SK-N-SH (cell line): ENCODE results near the gene ARHGAP26. TPM values are rescaled to one million over a fixed set of nuclear protein-coding genes. Genes with fewer than 3 reads are reported as not detected.
A peak's percentile ranks its signal among the peaks of the same experiment; 100 is the strongest.

ENCODE experiments used
- CTCF ChIA-PET: fragments of 300-600, 350-600 bp; formaldehyde crosslinking; extraction: SDS; loops from one replicate; lab custom pipeline; 2021; lab: Yijun Ruan, JAX
- POLR2A ChIA-PET: fragments of 350-600 bp; sonication (Branson Sonifier 250); formaldehyde crosslinking; extraction: SDS; loops from one replicate; lab custom pipeline; 2020; ENCODE audit warnings: antibody characterized with exemption, inconsistent platforms; lab: Yijun Ruan, JAX
- DNase-seq: peaks from one replicate; pipeline ENCODE4 v3.0.0; 2012
- H2AFZ ChIP-seq: fragments of 200-600 bp; sonication (generic); 2 replicates; pipeline ENCODE4 v1.8.1; 2016; ENCODE audit warnings: antibody characterized with exemption, mild to moderate bottlenecking, low read depth
- H3F3A ChIP-seq: fragments of 200-600 bp; sonication (generic); replicated peaks from 2 replicates; pipeline ENCODE3; 2016; ENCODE audit warnings: antibody characterized with exemption, mild to moderate bottlenecking; ENCODE audit not compliant: insufficient read depth
- H3K27ac ChIP-seq, 2 experiments: fragments of 200-500 bp in 1 of 2; fragments of 200-600 bp in 1 of 2; sonication (Bioruptor generic) in 1 of 2; sonication (generic), shearing (Covaris generic) in 1 of 2; 2 replicates each; pipeline versions ENCODE4 v1.5.1 to v1.6.1; 2014 to 2016; ENCODE audit warnings: low read depth in 2 of 2, inconsistent platforms in 1 of 2, low read length in 1 of 2, mild to moderate bottlenecking in 1 of 2, mixed read lengths in 1 of 2
- H3K27me3 ChIP-seq: fragments of 200-600 bp; sonication (generic), shearing (Covaris generic); 2 replicates; pipeline ENCODE4 v1.6.1; 2016; ENCODE audit warnings: mixed run types; ENCODE audit not compliant: insufficient read depth
- H3K36me3 ChIP-seq, 2 experiments: fragments of 200-500 bp in 1 of 2; fragments of 200-600 bp in 1 of 2; sonication (Bioruptor generic) in 1 of 2; sonication (generic) in 1 of 2; replicated peaks in 1 of 2; 2 replicates each; pipeline versions ENCODE3 to v1.5.1; 2014 to 2016; ENCODE audit warnings: low read length in 1 of 2, mild to moderate bottlenecking in 1 of 2; ENCODE audit not compliant: insufficient read depth in 2 of 2, control insufficient read depth in 1 of 2
- H3K4me1 ChIP-seq, 2 experiments: fragments of 200-500 bp in 1 of 2; fragments of 200-600 bp in 1 of 2; sonication (Bioruptor generic) in 1 of 2; sonication (generic), shearing (Covaris generic) in 1 of 2; 2 replicates each; pipeline versions ENCODE4 v1.5.1 to v1.6.1; 2014 to 2016; ENCODE audit warnings: low read depth in 1 of 2, low read length in 1 of 2, mixed run types in 1 of 2; ENCODE audit not compliant: insufficient read depth in 2 of 2, control insufficient read depth in 1 of 2
- H3K4me2 ChIP-seq: fragments of 200-600 bp; sonication (generic), shearing (Covaris generic); 2 replicates; pipeline ENCODE4 v1.6.1; 2017; ENCODE audit warnings: mixed run types
- H3K4me3 ChIP-seq, 2 experiments: fragments of 200-500 bp in 1 of 2; fragments of 200-600 bp in 1 of 2; sonication (Bioruptor generic) in 1 of 2; sonication (generic), shearing (Covaris generic) in 1 of 2; 2 replicates each; pipeline versions ENCODE4 v1.5.1 to v1.8.1; 2014 to 2016; ENCODE audit warnings: low read depth in 2 of 2, inconsistent platforms in 1 of 2, low read length in 1 of 2, mild to moderate bottlenecking in 1 of 2, mixed read lengths in 1 of 2, moderate library complexity in 1 of 2
- H3K79me2 ChIP-seq: fragments of 200-600 bp; sonication (generic); 2 replicates; pipeline ENCODE4 v1.8.1; 2017; ENCODE audit warnings: mild to moderate bottlenecking; ENCODE audit not compliant: insufficient read depth
- H3K9ac ChIP-seq: fragments of 200-600 bp; sonication (generic); 2 replicates; pipeline ENCODE4 v1.6.1; 2017; ENCODE audit warnings: mixed run types
- H3K9me2 ChIP-seq: fragments of 200-600 bp; sonication (generic); 2 replicates; pipeline ENCODE4 v1.6.1; 2017; ENCODE audit warnings: mixed run types
- H3K9me3 ChIP-seq: fragments of 200-600 bp; sonication (generic); 2 replicates; pipeline ENCODE4 v1.6.1; 2017; ENCODE audit warnings: mixed run types, mild to moderate bottlenecking, moderate library complexity
- H4K20me1 ChIP-seq: fragments of 200-600 bp; sonication (generic); 2 replicates; pipeline ENCODE4 v1.6.1; 2017; ENCODE audit warnings: mild to moderate bottlenecking, mixed run types; ENCODE audit not compliant: insufficient read depth
- CHD2 ChIP-seq: fragments of 150-350 bp; IDR thresholded peaks from 2 replicates; pipeline ENCODE4 v1.6.1; 2018; ENCODE audit warnings: low read length; ENCODE audit not compliant: partially characterized antibody
- EP300 ChIP-seq, 2 experiments: IDR thresholded peaks; 2 replicates each; pipeline versions ENCODE4 v1.4.0 to v1.6.1; 2012; ENCODE audit warnings: borderline replicate concordance in 1 of 2, low read depth in 1 of 2, low read length in 1 of 2
- FOSL2 ChIP-seq: IDR thresholded peaks from 2 replicates; pipeline ENCODE4 v1.4.0; 2012; ENCODE audit warnings: low read depth, mild to moderate bottlenecking, moderate library complexity, borderline replicate concordance
- GATA2 ChIP-seq: sonication (generic); formaldehyde crosslinking; IDR thresholded peaks from 2 replicates; pipeline ENCODE4 v1.5.0; 2020; ENCODE audit warnings: mild to moderate bottlenecking, missing genetic modification reagents
- JUND ChIP-seq: IDR thresholded peaks from 2 replicates; pipeline ENCODE4 v1.4.0; 2012
- MEF2A ChIP-seq: IDR thresholded peaks from 2 replicates; pipeline ENCODE4 v1.4.0; 2012; ENCODE audit warnings: low read depth, borderline replicate concordance
- POLR2AphosphoS5 ChIP-seq: IDR thresholded peaks from 2 replicates; pipeline ENCODE4 v1.6.1; 2012; ENCODE audit warnings: low read depth, low read length
- RAD21 ChIP-seq: IDR thresholded peaks from 2 replicates; pipeline ENCODE4 v1.6.1; 2012; ENCODE audit warnings: mild to moderate bottlenecking, low read length
- RFX5 ChIP-seq: IDR thresholded peaks from 2 replicates; pipeline ENCODE4 v1.6.1; 2012; ENCODE audit warnings: mild to moderate bottlenecking, improper control_type of control experiment, low read length
- SMC3 ChIP-seq: IDR thresholded peaks from 2 replicates; pipeline ENCODE4 v1.6.1; 2012; ENCODE audit warnings: low read depth, low read length, improper control_type of control experiment
- TAF1 ChIP-seq: IDR thresholded peaks from 2 replicates; pipeline ENCODE4 v1.6.1; 2012; ENCODE audit warnings: low read depth, mild to moderate bottlenecking, low read length, moderate library complexity, borderline replicate concordance
- TEAD4 ChIP-seq: IDR thresholded peaks from 2 replicates; pipeline ENCODE4 v1.4.0; 2012; ENCODE audit warnings: mild to moderate bottlenecking, borderline replicate concordance; ENCODE audit not compliant: insufficient read depth
- YY1 ChIP-seq: IDR thresholded peaks from 2 replicates; pipeline ENCODE4 v1.4.0; 2012; ENCODE audit warnings: low read depth, mild to moderate bottlenecking
- WGBS: methylation state at CpG from one replicate; pipeline ENCODE4 v1.1.6; 2017; ENCODE audit warnings: low lambda C conversion rate; 5-methylcytosine and 5-hydroxymethylcytosine counted together
- polyA plus RNA-seq, 3 experiments: library from polyadenylated mRNA; depleted of rRNA; stranded (reverse); fragments of >200 nt; gene quantifications; 2 replicates each; pipeline ENCODE4 v1.2.3, GENCODE V29; 2012
- TF ChIP-seq, protein P1 (sequence below): IDR thresholded peaks from 2 replicates; pipeline ENCODE4; 2012
- TF ChIP-seq, protein P2 (sequence below): fragments of 150-350 bp; IDR thresholded peaks from 2 replicates; pipeline ENCODE4 v1.6.1; 2017; ENCODE audit warnings: antibody characterized with exemption, low read length, low read depth, borderline replicate concordance

The ARHGAP26 gene
- polyA plus RNA-seq, 1 of the 3 experiments (the other 2 are of a cell fraction): 6.1 TPM

DNA sequence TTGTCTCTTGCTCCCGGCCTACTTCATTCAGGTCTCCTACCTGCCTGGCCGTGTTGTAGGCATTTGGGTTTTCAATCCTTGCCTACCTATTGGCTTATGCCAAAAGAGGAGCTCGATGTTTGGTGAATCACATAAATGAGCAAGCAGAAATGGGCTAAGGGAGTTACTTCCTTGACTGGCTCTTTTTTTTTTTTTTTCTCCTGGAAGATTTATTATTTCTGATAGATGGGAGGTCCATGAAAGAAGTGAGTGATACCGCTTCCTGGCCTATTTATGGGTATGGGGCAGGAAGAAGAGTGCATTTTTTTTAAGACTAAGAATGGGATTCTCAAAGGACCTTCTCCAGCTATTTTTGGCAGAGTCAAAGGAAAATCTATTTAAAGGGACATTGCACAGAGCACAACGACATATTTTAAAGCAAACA, 294.1 kb downstream of the ARHGAP26 start:
- Histone ChIP-seq H3K4me3 (no peak overlapping the region), H3K4me2 (0 out of 2 replicates have a peak overlapping the region, but pooled peaks have one; percentile 15), H3K27ac (peak overlapping the region; percentile 58 to 63; a peak in 3 of 4 replicates), H3K27me3 (no peaks in the 10 kb centered on the region), H3F3A (peaks cover 14% of the 10 kb centered on the region), H3K9me3 (no peaks in the 10 kb centered on the region), H4K20me1 (no peaks in the 10 kb centered on the region), H2AFZ (peak overlapping the region; percentile 19; the same call in 1 of the 2 replicates), H3K79me2 (no peaks in the 10 kb centered on the region), H3K36me3 (peaks cover 0 to 14% of the 10 kb centered on the region in 2 experiments), H3K9me2 (no peaks in the 10 kb centered on the region), H3K4me1 (peaks cover 14 to 41% of the 10 kb centered on the region in 2 experiments), H3K9ac (no peak overlapping the region)
- ChIA-PET POLR2A (interaction anchor here (0.7 kb wide), 1 partner anchor 25 kb away, joined by 3 read pairs; no protein-coding TSS in a partner anchor), CTCF (interaction anchor here (1.4 to 2.2 kb wide), 2 partner anchors 22 to 32 kb away, joined by 3 to 4 read pairs; no protein-coding TSS in a partner anchor)
- DNase-seq: no peak
- TF ChIP-seq GATA2 (CRISPR knock-in tag) (no peak), YY1 (no peak), FOSL2 (no peak), MEF2A (no peak), CHD2 (no peak), RFX5 (no peak), SMC3 (no peak), JUND (0 out of 2 replicates have a peak, but pooled peaks have one; percentile 10), TAF1 (no peak), RAD21 (no peak), EP300 (IDR thresholded peaks at IDR 0.05; ENCODE audit: borderline replicate concordance in 1 of 2, low read depth in 1 of 2, low read length in 1 of 2) (no peak), TEAD4 (no peak), POLR2AphosphoS5 (no peak)
- TF ChIP-seq, protein P1, sequence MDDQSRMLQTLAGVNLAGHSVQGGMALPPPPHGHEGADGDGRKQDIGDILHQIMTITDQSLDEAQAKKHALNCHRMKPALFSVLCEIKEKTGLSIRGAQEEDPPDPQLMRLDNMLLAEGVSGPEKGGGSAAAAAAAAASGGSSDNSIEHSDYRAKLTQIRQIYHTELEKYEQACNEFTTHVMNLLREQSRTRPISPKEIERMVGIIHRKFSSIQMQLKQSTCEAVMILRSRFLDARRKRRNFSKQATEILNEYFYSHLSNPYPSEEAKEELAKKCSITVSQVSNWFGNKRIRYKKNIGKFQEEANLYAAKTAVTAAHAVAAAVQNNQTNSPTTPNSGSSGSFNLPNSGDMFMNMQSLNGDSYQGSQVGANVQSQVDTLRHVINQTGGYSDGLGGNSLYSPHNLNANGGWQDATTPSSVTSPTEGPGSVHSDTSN: peak; percentile 61
- TF ChIP-seq, protein P2, sequence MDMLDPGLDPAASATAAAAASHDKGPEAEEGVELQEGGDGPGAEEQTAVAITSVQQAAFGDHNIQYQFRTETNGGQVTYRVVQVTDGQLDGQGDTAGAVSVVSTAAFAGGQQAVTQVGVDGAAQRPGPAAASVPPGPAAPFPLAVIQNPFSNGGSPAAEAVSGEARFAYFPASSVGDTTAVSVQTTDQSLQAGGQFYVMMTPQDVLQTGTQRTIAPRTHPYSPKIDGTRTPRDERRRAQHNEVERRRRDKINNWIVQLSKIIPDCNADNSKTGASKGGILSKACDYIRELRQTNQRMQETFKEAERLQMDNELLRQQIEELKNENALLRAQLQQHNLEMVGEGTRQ: no peak
- 46% methylated on average over 5 of the region's 5 CpGs for WGBS

DNA sequence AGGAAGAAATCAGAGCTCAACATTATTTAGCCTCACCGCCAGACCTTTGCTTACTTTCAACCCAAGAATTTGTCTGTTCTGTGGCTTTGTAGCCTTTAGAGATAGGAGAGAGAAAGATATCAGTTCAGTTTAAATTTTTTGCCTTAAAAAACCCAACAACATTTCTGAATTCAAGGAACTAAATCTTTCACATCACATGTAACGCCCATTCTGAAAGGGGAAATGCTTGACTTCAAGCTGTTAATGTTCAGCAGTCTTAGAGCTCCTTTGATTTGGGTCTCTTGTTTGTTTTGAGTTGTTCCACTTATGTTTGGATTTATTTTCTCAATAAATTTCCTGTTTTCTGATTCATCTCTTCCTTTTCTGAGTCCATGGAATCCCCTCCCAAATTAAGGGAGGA, 294.5 kb downstream of the ARHGAP26 start:
- POLR2A ChIA-PET: no interaction called here
- H3K9me3 ChIP-seq: no peaks in the 10 kb centered on the region
- no peak for DNase-seq
- 0 out of 2 replicates have a peak overlapping the region, but pooled peaks have one; percentile 0 for H2AFZ ChIP-seq
- WGBS: 80% methylated on average over 2 of the region's 2 CpGs
- H4K20me1 ChIP-seq: no peaks in the 10 kb centered on the region
- H3K9me2 ChIP-seq: no peaks in the 10 kb centered on the region
- no peaks in the 10 kb centered on the region for H3K27me3 ChIP-seq
- no peaks in the 10 kb centered on the region for H3K79me2 ChIP-seq
- H3K9ac ChIP-seq: no peak overlapping the region
- H3K36me3 ChIP-seq: peaks cover 0 to 18% of the 10 kb centered on the region in 2 experiments
- H3F3A ChIP-seq: peaks cover 14% of the 10 kb centered on the region
- 0 out of 2 replicates have a peak overlapping the region, but pooled peaks have one; percentile 15 for H3K4me2 ChIP-seq
- H3K4me3 ChIP-seq: no peak overlapping the region
- peak overlapping the region; percentile 58 to 63; a peak in 3 of 4 replicates for H3K27ac ChIP-seq
- CTCF ChIA-PET: interaction anchor here (2.2 kb wide), 1 partner anchor 32 kb away, joined by 4 read pairs; no protein-coding TSS in a partner anchor
- TF ChIP-seq, protein P2: no peak
- TF ChIP-seq TAF1: no peak
- peaks cover 14 to 39% of the 10 kb centered on the region in 2 experiments for H3K4me1 ChIP-seq
